ENCODE data around the gene ANKRD33. TPM values are rescaled to one million over a fixed set of nuclear protein-coding genes. Genes with fewer than 3 reads are reported as not detected.

ANKRD33 gene
- total RNA-seq, 2 experiments from 2014 or later, result not detected

DNA sequence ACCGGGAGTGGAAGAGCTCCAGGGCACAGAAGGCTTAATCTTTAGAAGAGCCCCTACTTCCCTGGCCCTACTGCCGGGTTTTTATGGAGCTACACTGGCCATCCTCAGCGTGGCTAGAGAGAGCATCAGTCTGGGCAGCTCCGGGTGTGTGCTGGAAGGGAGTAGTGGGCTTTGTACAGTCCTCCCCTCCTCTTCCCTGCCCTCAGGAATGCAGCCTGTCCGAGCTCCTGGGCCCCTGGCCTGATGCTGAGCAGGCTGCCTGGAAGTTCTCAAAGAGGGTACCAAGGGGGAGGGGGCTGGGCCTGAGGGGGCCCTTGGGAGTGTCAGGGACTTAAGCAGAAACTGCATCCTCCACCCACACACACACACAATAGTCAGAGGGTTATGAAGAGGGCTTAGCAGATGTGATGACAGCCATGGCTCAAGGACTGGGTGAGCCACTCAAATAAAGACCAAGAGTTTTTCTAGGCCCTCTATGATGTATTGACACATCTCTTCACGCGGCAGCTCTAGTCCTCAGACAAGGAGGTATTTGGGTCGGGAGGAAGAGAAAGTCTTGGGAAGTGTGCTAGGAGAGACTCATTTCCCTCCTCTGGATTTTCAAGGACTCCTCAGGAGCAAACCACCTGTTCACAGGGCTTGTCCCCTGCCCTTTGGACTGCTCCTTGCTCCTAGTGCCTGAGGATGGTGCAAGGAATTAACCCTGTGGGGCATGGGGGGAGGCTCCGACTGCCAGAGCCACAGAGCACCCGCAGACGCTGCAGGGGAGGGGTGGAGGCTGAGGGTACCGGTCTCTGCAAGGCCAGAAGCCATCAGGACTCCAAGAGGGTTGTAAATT, 22.9 kb upstream of the ANKRD33 start:
- POLR2A ChIA-PET, result no interaction called here
- CTCF ChIA-PET, result interaction anchor here (0.6 to 1.3 kb wide), 4 partner anchors 10 to 160 kb away, joined by 3 to 6 read pairs (median 4); no protein-coding TSS in a partner anchor
- intact Hi-C loops (cut with micrococcal nuclease), result loop anchor here (5.0 kb wide), 1 partner anchor 38 kb away; no protein-coding TSS in a partner anchor
- Mint-ChIP-seq H3K9me3 (no peaks in the 10 kb centered on the region), H3K27me3 (peaks cover 61% of the 10 kb centered on the region), H3K27ac (no peak overlapping the region), H3K4me3 (no peak overlapping the region), H3K36me3 (no peaks in the 10 kb centered on the region), H3K4me1 (ENCODE audit: low read depth) (peaks cover 8% of the 10 kb centered on the region)
- no peak for DNase-seq

GRCh38 chr12:51865757-51866270, 22.1 kb upstream of the ANKRD33 start:
- Mint-ChIP-seq H3K4me1 (ENCODE audit: low read depth) (peaks cover 13% of the 10 kb centered on the region), H3K4me3 (no peak overlapping the region), H3K27ac (no peak overlapping the region), H3K9me3 (no peaks in the 10 kb centered on the region), H3K36me3 (no peaks in the 10 kb centered on the region), H3K27me3 (peaks cover 64% of the 10 kb centered on the region)
- intact Hi-C loops (cut with micrococcal nuclease), result loop anchor here (5.0 kb wide), 1 partner anchor 39 kb away; no protein-coding TSS in a partner anchor
- ChIA-PET POLR2A (no interaction called here), CTCF (no interaction called here)
- DNase-seq, result no peak

- peaks cover 65% of the 10 kb centered on the region for H3K27me3 Mint-ChIP-seq
- intact Hi-C loops (cut with micrococcal nuclease), result loop anchor here (5.0 kb wide), 1 partner anchor 39 kb away; no protein-coding TSS in a partner anchor
- ChIA-PET CTCF (no interaction called here), POLR2A (no interaction called here)
- no peak overlapping the region for H3K27ac Mint-ChIP-seq
- no peak for DNase-seq
- H3K4me1 Mint-ChIP-seq (ENCODE audit: low read depth), result peaks cover 13% of the 10 kb centered on the region
- H3K9me3 Mint-ChIP-seq, result no peaks in the 10 kb centered on the region
- H3K36me3 Mint-ChIP-seq, result no peaks in the 10 kb centered on the region
- no peak overlapping the region for H3K4me3 Mint-ChIP-seq
Observed at GRCh38 chr12:51866324-51866723, 21.6 kb upstream of the ANKRD33 start.

- H3K4me3 Mint-ChIP-seq, result no peak overlapping the region
- no peaks in the 10 kb centered on the region for H3K36me3 Mint-ChIP-seq
- H3K27me3 Mint-ChIP-seq, result peaks cover 63% of the 10 kb centered on the region
- H3K4me1 Mint-ChIP-seq (ENCODE audit: low read depth), result peaks cover 13% of the 10 kb centered on the region
- intact Hi-C loops (cut with micrococcal nuclease), result loop anchor here (5.0 kb wide), 1 partner anchor 39 kb away; no protein-coding TSS in a partner anchor
- DNase-seq, result no peak
- CTCF ChIA-PET, result no interaction called here
- no peaks in the 10 kb centered on the region for H3K9me3 Mint-ChIP-seq
- POLR2A ChIA-PET, result no interaction called here
- H3K27ac Mint-ChIP-seq, result no peak overlapping the region
Observed at GRCh38 chr12:51866762-51867161, 21.1 kb upstream of the ANKRD33 start.

DNA sequence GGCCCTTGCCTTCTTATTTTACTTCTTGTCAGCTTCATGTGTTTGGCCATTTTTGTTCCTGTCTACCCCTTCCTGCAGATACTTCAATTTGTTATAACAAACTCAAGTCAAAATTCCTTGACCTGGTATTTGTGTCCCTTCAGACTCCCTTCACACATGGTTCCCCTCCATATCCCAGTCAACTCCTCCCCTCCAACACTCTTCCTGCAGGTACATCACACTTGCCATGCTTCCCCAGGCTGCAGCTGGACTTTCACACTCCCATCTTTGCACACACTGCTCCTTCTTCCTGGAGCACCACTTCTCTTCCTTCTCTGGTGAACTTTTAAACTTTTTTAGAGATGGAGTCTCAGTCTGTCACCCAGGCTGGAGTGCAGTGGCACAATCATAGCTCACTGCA, 20.5 kb upstream of the ANKRD33 start:
- intact Hi-C loops (cut with micrococcal nuclease), result loop anchor here (5.0 kb wide), 1 partner anchor 40 kb away; no protein-coding TSS in a partner anchor
- POLR2A ChIA-PET, result no interaction called here
- H3K4me3 Mint-ChIP-seq, result no peak overlapping the region
- CTCF ChIA-PET, result no interaction called here
- DNase-seq, result no peak
- no peaks in the 10 kb centered on the region for H3K36me3 Mint-ChIP-seq
- peaks cover 13% of the 10 kb centered on the region for H3K4me1 Mint-ChIP-seq (ENCODE audit: low read depth)
- H3K9me3 Mint-ChIP-seq, result no peaks in the 10 kb centered on the region
- H3K27ac Mint-ChIP-seq, result no peak overlapping the region
- peaks cover 57% of the 10 kb centered on the region for H3K27me3 Mint-ChIP-seq

DNA sequence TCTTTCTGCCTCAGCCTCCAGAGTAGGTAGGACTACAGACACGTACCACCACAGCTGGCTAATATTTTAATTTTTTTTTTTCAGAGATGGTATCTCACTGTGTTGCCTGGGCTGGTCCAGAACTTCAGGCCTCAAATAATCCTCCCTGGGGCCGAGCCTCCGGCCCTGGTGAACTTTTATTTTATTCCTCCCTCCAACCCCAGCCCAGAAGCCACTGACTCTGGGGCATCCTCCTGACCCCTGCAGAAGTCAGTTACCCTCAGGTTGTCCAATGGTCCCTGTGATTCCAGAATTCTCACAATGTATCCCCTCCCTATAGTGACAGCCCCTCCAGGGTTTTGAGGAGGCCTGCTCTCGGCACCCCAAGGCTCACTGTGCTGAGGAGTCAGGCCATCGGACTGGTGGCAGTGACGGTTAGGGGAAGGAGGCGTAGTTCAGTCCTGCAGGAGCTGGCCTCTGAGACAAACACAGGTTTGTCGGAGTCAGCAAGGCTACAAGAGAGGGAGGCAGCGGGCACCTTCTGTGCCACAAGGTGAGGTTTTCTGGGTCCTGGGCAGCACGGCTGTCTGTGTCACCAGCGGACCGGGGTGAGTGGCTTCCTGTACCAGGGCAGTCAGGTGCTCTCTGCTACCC, 20.0 kb upstream of the ANKRD33 start:
- Mint-ChIP-seq H3K27ac (no peak overlapping the region), H3K4me3 (no peak overlapping the region), H3K4me1 (ENCODE audit: low read depth) (peaks cover 13% of the 10 kb centered on the region), H3K27me3 (peaks cover 55% of the 10 kb centered on the region), H3K9me3 (no peaks in the 10 kb centered on the region), H3K36me3 (no peaks in the 10 kb centered on the region)
- intact Hi-C loops (cut with micrococcal nuclease), result loop anchor here (5.0 kb wide), 1 partner anchor 41 kb away; no protein-coding TSS in a partner anchor
- CTCF ChIA-PET, result no interaction called here
- POLR2A ChIA-PET, result no interaction called here
- DNase-seq, result no peak

DNA sequence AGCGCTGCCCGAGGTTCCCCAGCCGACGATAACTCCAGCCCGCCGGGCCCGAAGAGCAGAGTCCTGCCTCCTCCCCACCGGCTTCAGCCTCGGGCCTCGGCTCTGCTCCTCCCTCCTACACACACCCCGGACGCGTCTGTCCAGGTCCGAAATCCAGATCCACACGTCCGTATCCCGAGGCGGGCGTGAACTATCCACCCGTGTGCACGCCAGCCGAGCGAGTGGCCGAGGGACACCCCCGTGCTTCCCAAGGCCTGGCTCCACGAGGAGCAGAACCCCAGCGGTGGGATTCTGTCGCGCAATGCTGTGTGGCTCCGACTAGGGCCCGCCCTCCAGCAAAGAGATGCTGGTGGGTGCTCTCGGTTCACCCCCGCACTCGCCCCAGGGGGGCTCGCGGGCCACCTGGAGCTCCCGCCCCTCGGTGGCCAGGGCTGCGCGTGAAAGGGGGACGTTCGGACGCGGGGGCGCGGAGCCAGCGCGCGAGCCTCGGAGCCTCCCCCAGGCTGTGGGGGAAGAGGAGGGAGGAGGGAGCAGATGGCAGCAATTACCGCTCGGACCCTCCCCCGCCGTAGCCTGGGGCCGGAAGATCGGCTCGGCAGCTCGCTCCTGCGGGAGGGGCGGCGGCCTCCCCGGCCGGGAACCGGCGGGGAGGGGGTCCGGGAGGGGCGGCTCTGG, 18.9 kb upstream of the ANKRD33 start:
- DNase-seq, result no peak
- ChIA-PET CTCF (no interaction called here), POLR2A (no interaction called here)
- peaks cover 48% of the 10 kb centered on the region for H3K27me3 Mint-ChIP-seq
- H3K27ac Mint-ChIP-seq, result no peak overlapping the region
- no peak overlapping the region for H3K4me3 Mint-ChIP-seq
- no peaks in the 10 kb centered on the region for H3K36me3 Mint-ChIP-seq
- peaks cover 10% of the 10 kb centered on the region for H3K4me1 Mint-ChIP-seq (ENCODE audit: low read depth)
- intact Hi-C loops (cut with micrococcal nuclease), result loop anchor here (5.0 kb wide), 1 partner anchor 42 kb away; no protein-coding TSS in a partner anchor
- H3K9me3 Mint-ChIP-seq, result no peaks in the 10 kb centered on the region

DNA sequence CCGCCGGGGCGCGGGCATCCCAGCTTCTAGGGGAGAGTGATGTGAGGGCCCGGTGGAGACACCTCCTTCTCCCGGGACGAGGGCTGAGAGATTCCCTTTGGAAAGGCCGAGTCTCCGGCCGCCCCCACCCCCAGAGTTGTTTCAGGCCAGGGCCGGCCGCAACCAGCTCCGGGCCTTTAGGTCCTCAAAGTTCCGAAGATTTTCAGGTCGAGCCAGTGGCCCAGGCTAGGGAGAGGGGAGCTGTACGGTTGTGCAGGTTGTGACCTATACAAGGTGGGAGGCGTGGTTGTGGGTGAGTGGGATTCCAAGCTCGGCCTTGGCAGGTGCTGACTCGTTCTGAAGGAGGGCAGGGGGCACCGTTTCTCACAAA, 18.4 kb upstream of the ANKRD33 start:
- Mint-ChIP-seq H3K4me3 (no peak overlapping the region), H3K4me1 (ENCODE audit: low read depth) (peaks cover 7% of the 10 kb centered on the region), H3K9me3 (no peaks in the 10 kb centered on the region), H3K36me3 (no peaks in the 10 kb centered on the region), H3K27me3 (peaks cover 46% of the 10 kb centered on the region), H3K27ac (no peak overlapping the region)
- DNase-seq, result no peak
- ChIA-PET CTCF (interaction anchor here (1.3 to 1.6 kb wide), 2 partner anchors 53 to 156 kb away, joined by 3 to 5 read pairs; no protein-coding TSS in a partner anchor), POLR2A (no interaction called here)
- intact Hi-C loops (cut with micrococcal nuclease), result loop anchor here (5.0 kb wide), 1 partner anchor 42 kb away; no protein-coding TSS in a partner anchor

- H3K27ac Mint-ChIP-seq, result no peak overlapping the region
- no peak overlapping the region for H3K4me3 Mint-ChIP-seq
- intact Hi-C loops (cut with micrococcal nuclease), result loop anchor here (5.0 to 10.0 kb wide), 2 partner anchors 43 to 275 kb away; partner anchors contain the start of gene SCN8A
- DNase-seq, result no peak
- peaks cover 41% of the 10 kb centered on the region for H3K27me3 Mint-ChIP-seq
- no peaks in the 10 kb centered on the region for H3K9me3 Mint-ChIP-seq
- no peaks in the 10 kb centered on the region for H3K36me3 Mint-ChIP-seq
- H3K4me1 Mint-ChIP-seq (ENCODE audit: low read depth), result peaks cover 5% of the 10 kb centered on the region
- POLR2A ChIA-PET, result no interaction called here
- CTCF ChIA-PET, result interaction anchor here (0.6 to 1.6 kb wide), 3 partner anchors 46 to 155 kb away, joined by 3 to 5 read pairs (median 3); no protein-coding TSS in a partner anchor
Observed at GRCh38 chr12:51869931-51870330, 18.0 kb upstream of the ANKRD33 start.

- DNase-seq, result no peak
- Mint-ChIP-seq H3K36me3 (no peaks in the 10 kb centered on the region), H3K4me1 (ENCODE audit: low read depth) (peaks cover 5% of the 10 kb centered on the region), H3K27me3 (peaks cover 37% of the 10 kb centered on the region), H3K27ac (no peak overlapping the region), H3K9me3 (no peaks in the 10 kb centered on the region), H3K4me3 (no peak overlapping the region)
- intact Hi-C loops (cut with micrococcal nuclease), result loop anchor here (10.0 kb wide), 1 partner anchor 276 kb away; the partner anchor contains the start of gene SCN8A
- POLR2A ChIA-PET, result no interaction called here
- CTCF ChIA-PET, result interaction anchor here (0.6 to 1.6 kb wide), 3 partner anchors 46 to 155 kb away, joined by 3 to 5 read pairs (median 3); no protein-coding TSS in a partner anchor
Observed at GRCh38 chr12:51870504-51870903, 17.4 kb upstream of the ANKRD33 start.

DNA sequence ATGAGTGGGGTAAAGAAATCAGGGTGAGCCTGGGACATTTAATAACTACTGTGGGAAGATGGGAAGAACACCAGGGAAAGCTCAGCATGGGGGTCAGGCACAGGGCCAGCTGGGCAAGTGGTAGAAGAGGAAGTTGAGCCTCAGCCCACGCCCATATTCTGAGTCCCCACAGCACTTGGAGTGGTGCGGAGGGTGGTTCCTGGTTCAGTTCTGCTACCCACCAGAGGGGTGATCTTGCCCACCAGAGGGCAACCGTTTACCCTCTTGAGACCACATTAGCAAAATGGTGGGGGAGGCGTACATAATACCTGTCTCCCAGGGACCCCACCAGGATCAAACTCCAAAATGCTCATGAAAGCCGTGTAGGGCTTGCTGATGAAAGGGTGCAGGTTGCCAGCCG, 16.8 kb upstream of the ANKRD33 start:
- peaks cover 34% of the 10 kb centered on the region for H3K27me3 Mint-ChIP-seq
- no peak for DNase-seq
- ChIA-PET POLR2A (no interaction called here), CTCF (interaction anchor here (0.9 to 1.6 kb wide), 2 partner anchors 11 to 154 kb away, joined by 3 to 5 read pairs; no protein-coding TSS in a partner anchor)
- H3K4me1 Mint-ChIP-seq (ENCODE audit: low read depth), result peaks cover 5% of the 10 kb centered on the region
- no peaks in the 10 kb centered on the region for H3K9me3 Mint-ChIP-seq
- no peak overlapping the region for H3K4me3 Mint-ChIP-seq
- no peaks in the 10 kb centered on the region for H3K36me3 Mint-ChIP-seq
- intact Hi-C loops (cut with micrococcal nuclease), result loop anchor here (10.0 kb wide), 1 partner anchor 276 kb away; the partner anchor contains the start of gene SCN8A
- H3K27ac Mint-ChIP-seq, result no peak overlapping the region
